ENCODE data around the gene NR4A1.

DNA sequence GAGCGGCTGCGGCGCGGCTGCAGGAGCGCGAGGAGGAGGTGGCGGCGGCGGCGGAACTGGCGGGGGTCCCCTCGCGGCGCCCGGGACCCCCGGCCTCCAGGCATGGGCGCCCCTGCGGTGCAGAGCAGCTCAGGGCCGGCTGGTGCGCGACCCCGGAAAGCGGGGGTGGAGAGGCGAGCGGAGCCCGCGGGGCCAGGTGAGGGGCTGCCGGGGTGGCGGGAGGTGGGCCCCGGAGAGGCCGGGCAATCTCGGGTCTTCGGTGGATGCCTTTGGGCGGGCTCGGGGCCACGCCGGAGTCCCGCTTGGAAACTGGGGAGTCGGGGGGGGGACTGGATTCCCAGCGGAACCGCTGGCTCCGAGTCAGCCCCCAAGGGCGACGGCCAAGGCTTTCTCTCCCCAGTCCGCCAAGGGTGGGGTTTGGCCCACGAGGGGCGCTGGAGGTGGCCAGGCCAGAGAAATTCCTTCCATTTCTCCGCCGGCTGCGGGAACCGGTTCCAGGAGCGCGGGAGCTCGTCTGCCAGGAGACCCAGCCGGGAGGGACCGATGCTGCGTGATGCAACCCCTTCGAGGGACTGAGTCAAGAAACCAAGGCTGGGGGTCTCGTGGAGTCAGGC lies 13.9 kb upstream of the NR4A1 start:
- TF ChIP-seq, protein P1, sequence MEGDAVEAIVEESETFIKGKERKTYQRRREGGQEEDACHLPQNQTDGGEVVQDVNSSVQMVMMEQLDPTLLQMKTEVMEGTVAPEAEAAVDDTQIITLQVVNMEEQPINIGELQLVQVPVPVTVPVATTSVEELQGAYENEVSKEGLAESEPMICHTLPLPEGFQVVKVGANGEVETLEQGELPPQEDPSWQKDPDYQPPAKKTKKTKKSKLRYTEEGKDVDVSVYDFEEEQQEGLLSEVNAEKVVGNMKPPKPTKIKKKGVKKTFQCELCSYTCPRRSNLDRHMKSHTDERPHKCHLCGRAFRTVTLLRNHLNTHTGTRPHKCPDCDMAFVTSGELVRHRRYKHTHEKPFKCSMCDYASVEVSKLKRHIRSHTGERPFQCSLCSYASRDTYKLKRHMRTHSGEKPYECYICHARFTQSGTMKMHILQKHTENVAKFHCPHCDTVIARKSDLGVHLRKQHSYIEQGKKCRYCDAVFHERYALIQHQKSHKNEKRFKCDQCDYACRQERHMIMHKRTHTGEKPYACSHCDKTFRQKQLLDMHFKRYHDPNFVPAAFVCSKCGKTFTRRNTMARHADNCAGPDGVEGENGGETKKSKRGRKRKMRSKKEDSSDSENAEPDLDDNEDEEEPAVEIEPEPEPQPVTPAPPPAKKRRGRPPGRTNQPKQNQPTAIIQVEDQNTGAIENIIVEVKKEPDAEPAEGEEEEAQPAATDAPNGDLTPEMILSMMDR (IDR thresholded peaks at IDR 0.05): no peak
- TF ChIP-seq POLR2A (IDR thresholded peaks at IDR 0.05): no peak
